Germinal center (tissue), 1 donor: Measurements from ENCODE around the gene MMP11.
A peak's percentile ranks its signal among the peaks of the same experiment; 100 is the strongest.
"Not testable (repeated sequence)": the region's sequence is repeated elsewhere in the genome, so short reads cannot be mapped to it uniquely, and the experiment has no call there.

Source experiments
- DNase-seq: peaks from one replicate; pipeline ENCODE4 v3.0.0; 2012; ENCODE audit warnings: mixed read lengths, low spot score

Gene MMP11, protein sequence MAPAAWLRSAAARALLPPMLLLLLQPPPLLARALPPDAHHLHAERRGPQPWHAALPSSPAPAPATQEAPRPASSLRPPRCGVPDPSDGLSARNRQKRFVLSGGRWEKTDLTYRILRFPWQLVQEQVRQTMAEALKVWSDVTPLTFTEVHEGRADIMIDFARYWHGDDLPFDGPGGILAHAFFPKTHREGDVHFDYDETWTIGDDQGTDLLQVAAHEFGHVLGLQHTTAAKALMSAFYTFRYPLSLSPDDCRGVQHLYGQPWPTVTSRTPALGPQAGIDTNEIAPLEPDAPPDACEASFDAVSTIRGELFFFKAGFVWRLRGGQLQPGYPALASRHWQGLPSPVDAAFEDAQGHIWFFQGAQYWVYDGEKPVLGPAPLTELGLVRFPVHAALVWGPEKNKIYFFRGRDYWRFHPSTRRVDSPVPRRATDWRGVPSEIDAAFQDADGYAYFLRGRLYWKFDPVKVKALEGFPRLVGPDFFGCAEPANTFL

DNA sequence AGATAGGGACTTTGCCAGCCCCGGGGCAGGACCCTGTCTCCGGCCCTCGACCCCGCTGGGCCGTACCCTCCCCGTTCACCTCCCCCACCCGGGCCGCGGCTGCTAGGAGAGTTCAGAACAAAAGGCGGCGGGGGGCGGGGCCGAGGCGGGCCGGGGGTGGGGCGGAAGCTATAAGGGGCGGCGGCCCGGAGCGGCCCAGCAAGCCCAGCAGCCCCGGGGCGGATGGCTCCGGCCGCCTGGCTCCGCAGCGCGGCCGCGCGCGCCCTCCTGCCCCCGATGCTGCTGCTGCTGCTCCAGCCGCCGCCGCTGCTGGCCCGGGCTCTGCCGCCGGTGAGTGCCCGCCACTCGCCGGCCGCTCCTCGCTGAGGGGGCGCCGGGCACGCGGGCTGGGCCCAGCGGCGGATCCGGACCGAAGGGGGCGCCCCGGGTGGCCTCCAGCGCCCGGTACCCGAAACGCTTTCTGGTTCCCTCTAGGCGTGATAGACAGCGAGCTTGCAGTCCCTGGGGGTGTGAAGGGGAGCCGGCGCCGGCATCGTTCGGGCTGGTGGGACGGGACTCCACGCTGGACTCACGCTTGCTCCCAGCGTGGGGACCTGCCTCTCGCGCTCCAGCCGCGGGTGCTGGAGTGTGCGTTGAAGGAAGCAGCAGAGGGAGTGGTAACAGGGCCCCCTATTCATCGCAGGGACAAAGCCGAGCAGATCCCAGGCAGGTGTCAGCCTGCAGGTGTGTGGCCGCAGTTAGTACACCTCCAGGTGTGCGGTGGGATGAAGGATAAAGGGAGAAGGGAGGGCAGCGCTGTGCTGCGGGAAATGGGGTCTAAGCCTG, at the start of gene MMP11:
Gene MMP11 (plus strand): TSS at position 201 of the 825 bp plus-strand sequence. CDS start 22 bp downstream, at position 223.
- DNase-seq, result peak; percentile 75

DNA sequence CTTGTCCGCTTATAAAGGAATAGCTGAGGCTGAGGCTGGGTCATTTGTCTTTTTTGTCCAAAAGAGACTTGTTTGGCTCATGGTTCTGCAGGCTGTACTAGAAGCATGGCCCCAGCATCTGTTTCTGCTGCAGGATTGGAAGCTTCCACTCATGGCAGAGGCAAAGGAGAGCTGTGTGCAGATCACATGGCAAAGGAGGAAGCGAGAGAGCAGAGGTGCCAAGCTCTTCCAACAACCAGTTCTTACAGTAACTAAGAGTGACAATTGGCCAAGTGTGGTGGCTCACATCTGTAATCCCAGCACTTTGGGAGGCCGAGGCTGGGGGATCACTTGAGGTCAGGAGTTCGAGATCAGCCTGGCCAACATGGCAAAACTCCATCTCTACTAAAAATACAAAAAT, 44.5 kb upstream of the MMP11 start:
- not testable (repeated sequence) for DNase-seq

DNA sequence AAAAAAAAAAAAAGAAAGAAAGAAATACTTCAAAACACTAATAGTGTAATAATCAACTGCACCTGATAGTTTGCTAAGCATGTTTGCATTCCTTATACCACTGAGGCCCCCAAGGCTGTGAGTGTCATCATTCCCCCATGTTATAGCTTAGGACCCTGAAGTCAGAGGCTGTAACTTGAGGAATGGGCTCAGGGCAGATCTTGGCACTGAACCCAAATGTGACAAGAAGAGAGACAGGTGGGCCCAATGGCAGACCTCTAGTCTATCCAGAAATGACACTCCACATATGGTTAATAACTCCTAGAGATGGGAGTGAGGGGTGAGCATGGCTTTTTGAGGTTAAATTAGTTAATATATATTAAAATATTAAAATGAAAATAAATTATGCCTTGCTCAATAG, 35.0 kb upstream of the MMP11 start:
- DNase-seq, result no peak

DNA sequence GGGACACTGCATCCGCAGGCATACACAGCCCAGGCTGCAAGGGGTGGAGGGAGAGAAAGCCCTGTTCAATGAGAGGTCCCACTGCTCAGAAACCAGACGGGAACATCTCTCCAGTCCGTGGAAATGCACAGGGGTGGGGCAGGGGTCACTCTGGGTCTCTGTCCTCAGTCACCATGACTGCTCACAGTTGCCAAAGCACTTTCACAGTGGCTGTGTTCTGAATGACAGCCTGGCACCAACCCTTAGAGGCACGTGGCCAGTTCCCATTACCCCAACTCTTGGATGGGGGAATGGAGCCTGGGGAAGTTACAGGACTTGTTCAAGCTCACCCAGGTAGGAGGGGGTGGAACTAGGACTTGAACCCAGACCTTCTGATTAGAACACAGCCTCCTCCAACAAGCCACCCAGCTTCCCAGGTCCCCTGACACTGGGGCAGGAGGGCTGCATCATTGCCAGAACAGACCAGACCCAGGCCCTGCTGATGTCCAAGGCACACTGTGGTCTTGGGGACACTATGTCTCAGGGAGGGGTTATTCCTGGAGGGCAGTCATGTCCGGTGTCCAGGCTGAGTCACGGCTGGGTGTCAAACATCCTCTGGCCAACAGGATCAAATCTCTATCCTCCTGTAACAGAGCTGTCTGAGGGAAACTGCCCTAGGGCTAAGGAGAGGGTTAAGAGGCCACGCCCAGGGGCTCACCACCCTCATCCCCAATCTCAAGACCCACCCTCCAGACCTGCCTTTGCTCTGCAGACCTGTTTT, 30.0 kb upstream of the MMP11 start:
- DNase-seq, result no peak

DNA sequence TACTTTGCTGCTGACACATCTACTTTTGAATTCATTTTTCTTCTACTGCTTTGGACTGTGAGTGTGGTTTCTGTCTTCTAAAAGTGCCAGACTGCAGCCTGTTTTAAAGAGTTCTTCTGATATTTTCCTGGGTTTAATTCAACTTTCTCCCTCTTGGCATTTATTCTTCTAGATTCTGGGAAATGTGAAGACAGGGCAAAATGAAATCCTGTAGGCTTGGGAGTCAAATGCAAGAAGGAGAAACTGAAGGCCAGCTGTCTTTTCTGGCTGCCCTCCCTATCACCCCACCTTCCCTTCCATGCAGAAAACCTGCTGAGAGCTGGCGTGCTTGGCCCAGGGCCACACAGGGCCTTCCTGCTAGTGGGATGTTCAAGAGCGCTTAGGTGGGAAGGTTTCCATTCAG, 29.3 kb upstream of the MMP11 start:
- no peak for DNase-seq

DNA sequence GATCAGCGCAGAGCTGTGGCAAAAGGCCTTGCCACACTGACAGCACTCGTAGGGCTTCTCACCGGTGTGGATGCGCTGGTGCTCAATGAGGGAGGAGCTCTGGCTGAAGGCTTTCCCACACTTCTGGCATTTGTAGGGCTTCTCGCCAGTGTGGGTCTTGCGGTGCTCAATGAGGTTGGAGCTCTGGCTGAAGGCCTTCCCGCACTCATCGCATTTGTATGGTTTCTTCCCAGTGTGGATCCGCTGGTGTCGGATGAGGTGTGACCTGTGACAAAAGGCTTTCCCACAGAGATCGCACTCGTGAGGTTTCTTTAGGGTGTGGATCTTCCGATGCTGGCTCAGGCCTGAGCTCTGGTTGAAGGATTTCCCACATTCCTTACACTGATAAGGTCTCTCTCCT, 28.6 kb upstream of the MMP11 start:
- DNase-seq, result no peak

DNA sequence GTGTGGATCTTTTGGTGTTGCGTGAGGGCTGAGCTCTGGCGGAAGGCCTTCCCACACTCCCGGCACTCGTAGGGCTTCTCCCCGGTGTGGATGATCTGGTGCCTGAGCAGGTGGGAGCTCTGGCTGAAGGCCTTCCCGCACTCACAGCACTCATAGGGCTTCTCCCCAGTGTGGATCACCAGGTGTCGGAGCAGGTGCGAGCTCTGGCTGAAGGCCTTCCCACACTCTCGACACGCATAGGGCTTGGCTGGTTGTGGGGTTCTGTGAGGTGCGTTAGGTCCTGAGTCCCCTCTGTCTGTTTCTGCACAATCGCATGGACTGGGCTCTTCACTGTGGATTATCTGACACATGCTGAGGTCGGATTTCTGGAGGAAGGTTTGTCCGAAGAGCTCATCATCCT, 28.2 kb upstream of the MMP11 start:
- DNase-seq, result no peak

DNA sequence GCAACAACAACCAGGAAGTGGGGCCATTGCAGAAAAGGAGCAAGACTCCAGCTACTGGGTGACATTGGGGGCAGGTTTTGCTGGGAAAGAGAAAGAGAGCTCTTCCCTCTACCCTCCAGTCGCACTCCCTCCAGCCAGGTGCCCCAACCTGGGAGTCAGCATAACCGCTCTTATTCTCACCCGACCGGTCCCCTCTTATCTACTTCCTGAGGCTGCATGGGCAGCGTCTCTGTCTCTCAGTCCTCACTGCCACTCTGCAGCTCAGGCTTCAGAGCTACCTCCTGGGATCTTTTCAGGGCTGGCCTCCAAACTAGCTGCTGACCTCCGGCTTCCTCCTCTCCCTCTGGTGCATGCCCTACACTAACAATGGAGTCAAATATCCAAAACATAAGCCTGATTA, 26.9 kb upstream of the MMP11 start:
- no peak for DNase-seq

DNA sequence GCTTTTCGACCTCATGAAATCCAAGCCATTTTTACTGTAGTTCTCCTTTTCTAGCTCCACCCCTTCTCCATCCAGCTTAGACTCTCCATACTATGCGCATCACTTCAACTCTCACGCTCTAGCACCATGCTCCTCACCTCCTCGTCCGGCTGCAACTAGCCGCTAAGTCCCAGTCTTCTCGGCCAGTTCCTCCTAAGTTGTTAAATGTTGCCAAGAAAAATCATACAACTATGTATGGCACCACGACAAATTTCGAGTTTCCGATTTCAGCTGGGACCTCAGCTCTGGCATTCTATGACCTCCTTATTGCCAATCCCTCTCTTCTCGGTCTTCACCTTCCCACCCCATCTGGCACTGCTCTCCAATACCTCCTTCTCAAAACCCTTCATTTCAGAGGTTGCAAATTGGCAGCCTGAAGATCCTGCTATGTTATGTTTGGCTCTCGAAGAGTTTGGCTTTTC, 22.8 kb upstream of the MMP11 start:
- DNase-seq, result no peak

DNA sequence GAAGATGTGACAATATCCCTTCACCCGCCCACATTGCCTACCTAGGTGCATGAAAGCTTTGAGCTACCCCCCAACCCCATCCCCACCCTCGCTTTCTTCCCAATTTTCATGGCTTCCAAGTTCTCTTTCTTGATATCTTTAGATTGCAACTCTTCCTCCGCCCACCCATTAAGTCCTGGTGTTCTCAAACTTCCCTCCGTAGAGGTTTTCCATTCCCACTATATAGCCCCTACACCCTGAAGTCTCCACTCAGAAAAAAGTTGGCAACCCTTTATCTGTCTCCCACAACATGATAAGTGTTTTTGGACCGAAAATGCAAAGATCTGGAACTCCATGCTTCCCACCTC, 22.3 kb upstream of the MMP11 start:
- no peak for DNase-seq

DNA sequence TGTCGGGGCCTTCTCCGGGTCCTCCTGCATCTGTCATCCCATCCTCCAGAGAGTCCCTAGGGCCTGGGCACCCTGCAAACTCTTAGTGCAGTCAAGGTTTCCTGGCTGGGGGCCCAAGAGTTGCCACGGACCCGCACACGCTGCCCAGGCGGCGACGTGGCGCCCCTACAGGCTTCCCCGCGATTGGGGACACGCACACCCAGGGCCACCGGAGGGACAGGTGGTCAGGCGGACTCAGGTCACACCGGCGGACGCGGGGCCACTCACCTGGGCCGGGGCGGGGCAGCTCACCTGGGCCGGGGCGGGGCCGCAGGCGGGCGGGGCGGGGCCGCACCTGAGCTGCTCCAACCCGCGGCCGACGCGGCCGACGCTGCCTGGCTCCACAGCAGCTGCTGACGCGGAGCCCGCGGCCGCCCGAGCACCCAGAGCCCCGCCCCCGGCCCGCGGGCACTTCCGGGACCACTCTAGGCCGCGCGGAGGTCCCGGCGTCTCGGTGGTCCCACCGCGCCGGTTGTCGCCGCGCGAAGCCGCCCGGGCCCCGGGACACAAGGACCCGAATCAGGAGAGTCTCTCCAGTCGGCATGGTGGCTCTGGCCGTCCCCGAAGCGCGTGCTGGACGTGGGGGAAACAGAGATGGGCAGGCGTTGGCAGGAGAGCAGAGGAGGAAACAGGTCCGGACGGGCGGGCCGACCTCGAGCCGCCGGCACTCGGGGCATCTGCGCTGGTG, 21.8 kb upstream of the MMP11 start, which contains the start of gene ZNF70:
Gene ZNF70 (minus strand): TSS at position 399 of the 727 bp plus-strand sequence. CDS start 5,972 bp downstream, outside the sequence.
- DNase-seq, result peak; percentile 91

DNA sequence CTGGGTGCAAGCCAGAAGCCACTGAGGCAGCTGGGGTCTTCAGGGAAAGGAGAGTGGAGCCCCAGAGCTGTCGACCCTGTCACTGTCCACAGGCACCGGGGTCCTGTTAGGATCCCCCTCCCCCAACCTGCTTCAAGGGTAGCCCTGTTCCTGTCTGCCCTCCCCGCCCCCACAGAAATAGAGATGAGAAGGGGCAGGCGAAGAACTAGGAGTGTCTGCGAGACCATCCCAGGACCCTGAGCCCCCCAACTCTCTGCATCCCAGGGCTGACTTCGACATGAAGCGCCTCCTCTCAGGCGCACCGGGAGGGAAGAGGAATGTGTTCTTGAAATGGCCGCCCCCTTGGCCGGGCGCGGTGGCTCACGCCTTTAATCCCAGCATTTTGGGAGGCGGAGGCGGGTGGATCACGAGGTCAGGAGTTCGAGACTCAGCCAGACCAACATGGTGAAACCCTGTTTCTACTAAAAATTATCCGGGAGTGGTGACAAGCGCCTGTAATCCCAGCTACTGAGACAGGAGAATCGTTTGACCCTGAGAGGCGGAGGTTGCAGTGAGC, 21.1 kb upstream of the MMP11 start:
- peak; percentile 51 for DNase-seq

DNA sequence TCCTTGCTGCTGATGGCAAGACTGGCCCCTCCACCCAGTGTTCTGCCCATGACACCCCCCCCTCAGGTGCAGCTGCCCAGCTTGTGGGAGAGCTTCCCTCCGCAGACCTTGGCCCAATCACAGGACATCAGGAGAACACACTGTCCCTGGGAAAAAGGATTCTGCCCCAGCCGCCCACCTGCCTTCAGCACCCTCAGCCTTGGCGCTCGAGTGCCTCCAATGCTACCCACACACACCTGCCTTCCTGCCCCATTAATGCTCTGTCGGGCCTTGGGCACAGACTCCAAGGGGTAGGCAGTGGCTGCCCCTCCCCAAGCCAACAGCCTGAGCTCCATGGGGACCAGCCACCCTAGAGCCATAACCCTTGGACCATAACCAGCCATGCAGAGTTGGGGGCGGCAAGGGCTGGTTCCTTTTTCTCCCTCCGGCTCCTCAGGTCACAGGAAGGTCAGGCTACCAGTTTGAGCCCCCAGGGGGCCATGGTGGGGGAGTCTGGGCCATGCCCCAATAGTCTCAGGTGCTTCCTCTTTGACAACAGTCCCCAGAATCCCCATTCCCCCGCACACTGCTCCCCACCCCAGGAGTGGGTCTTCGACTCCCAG, 20.5 kb upstream of the MMP11 start:
- peak; percentile 89 for DNase-seq

DNA sequence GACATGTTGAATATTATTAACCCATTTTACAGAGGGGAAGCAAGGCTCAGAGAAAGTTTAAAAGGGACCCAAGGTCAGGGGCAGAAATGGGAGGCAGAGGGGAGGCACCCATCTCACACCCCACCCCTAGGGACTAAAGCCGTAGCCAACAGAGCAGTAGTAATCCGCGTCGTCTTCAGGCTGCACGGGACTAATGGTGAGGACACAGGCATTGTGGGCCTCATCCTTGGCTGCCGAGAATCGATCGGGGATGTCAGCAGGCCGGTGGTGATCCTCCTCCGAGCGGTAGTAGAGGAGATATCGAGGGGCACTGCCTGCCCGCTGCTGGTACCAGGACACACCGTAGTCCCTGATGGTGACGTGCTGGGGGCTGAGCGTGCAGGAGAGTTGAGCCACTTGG, 19.9 kb upstream of the MMP11 start:
- DNase-seq, result peak; percentile 78

DNA sequence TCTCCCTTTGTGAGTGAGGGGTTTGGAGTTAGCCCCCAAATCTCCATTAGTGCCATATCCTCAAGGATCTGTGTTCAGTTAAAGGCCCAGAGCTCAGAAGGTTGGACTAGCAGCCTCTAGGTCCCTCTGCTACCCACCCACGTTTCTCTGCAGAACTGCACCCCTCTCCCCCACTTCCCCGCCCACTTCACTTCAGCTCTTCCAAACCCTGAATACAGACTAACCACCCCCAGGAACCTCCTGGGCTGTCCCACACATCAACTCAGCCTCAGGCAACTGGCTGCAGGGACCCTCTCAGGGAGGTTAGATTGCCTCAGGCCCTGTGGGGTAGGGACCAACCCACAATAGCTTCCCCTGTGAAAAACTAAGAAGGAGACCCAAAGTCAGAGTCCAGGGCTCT, 19.3 kb upstream of the MMP11 start:
- DNase-seq, result peak; percentile 44

DNA sequence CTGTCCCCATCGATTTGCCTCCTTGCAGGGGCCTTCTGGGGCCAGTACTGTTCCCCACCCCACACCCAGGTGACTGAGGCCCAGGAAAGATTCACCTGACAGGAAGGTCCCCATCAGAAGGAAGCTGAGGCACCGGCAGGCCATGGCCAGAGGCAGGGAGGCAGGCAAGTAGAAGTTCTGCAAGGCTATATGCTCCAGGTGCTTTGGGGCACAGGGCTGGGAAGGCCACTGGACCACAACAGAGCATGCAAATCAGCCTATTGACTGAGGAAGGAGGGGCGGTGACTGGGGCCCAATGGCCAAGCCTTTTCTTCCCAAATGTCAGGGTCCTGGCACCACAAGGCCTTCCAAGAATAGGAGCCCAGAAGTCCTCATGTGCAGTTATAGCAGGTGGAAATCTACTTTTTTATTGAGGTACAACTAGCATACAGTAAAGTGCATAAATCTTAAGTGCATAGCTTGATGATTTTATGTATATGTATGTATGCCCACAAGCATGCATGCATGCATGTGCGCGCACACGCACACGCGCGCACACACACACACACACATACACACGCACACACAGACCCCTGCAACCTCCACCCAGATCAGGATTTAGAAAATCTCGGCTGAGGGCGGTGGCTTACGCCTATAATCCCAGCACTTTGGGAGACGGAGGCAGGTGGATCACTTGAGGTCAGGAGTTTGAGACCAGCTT, 18.3 kb upstream of the MMP11 start, which contains the start of gene VPREB3:
Gene VPREB3 (minus strand): TSS at position 206 of the 700 bp plus-strand sequence. CDS start 62 bp downstream, at position 144.
- peak; percentile 62 for DNase-seq

DNA sequence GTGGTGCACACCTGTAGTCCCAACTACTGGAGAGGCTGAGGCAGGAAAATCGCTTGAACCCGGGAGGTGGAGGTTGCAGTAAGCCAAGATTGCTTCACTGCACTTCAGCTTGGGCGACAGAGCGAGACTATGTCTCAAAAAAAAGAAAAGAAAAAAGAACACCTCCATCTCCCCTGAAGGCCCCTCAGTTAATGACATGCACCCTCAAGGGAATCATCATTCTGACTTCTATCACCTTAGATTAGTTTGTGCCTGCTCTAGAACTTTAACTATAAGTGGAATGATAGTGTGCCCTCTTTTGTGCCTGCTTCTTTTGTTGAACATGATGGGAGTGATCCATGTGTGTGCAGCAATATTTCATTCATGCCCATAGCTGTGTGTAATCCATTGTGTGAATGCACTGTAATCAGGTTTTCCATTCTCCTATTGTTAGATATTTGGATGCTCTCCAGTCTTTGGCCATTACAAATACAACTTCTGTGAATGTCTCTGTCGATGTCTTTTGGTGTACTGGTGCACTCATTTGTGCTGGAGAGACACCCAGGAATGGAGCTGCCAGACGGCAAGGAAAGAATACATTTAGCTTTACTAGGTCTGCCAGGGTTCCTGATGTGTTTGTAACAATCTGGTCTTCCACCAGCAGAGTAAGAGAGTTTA, 17.5 kb upstream of the MMP11 start:
- peak; percentile 35 for DNase-seq

DNA sequence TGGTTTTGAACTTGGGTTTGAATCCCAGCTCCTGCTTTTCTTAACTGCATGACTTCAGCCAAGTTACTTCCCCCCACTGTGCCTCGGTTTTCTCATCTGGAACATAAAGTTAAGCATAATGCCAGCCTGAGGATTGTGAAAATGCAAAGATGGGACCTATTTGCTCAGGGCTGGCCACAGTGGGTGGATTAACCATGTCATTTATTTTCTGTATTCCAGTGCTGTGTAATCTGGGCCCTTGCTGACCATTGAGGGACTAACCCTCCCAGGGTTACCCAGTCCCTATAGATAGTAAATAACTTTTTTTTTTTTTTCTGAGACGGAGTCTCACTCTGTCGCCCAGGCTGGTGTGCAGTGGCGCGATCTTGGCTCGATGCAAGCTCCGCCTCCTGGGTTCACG, 16.9 kb upstream of the MMP11 start:
- DNase-seq, result no peak

DNA sequence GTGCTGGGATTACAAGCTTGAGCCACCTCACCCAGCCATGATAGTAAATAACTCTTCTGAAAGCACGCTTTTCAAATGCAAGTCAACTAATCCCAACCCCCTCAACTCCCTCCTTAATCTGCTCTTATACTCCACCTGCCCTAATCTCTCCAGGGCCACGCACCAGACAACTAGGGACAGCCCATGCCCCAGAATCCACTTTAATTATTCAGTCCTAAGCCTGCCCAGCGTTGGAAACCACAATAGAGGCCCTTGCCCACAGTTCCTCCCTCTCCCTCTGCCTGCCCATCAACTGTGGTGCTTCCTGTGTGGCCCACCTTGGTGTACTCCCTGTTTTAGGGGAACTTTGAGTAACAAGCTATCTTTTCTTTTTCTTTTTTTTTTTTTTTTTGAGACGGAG, 15.8 kb upstream of the MMP11 start:
- DNase-seq, result no peak
